Body of pancreas (tissue), 4 donors: Measurements from ENCODE around the gene TOMM70.

Experiments used
- CTCF ChIP-seq, 7 experiments: fragments of 450-650 bp in 4 of 7; fragments of 200-600 bp in 3 of 7; sonication (generic) in 3 of 7; IDR thresholded peaks; one replicate each; pipeline ENCODE4 v1.5.1; 2016 to 2019; ENCODE audit warnings: antibody characterized with exemption in 7 of 7
- POLR2A ChIP-seq, 3 donors: fragments of 450-650 bp; IDR thresholded peaks; one replicate each; pipeline ENCODE4 v1.6.1; 2016; ENCODE audit warnings: antibody characterized with exemption in 3 of 3, mild to moderate bottlenecking in 2 of 3

- no peak for TF ChIP-seq POLR2A (IDR thresholded peaks at IDR 0.05)
- TF ChIP-seq CTCF (IDR thresholded peaks at IDR 0.05), result no peak
Observed at GRCh38 chr3:100374521-100374920, 26.4 kb downstream of the TOMM70 start.
